K562 (cell line): Measurements from ENCODE around the gene CNOT11. TPM values are rescaled to one million over a fixed set of nuclear protein-coding genes. Genes with fewer than 3 reads are reported as not detected.

Experiments
- CEBPB ChIP-seq: fragments of 450-650 bp; IDR thresholded peaks from 2 replicates; pipeline ENCODE4 v1.6.1; 2016; ENCODE audit warnings: missing genetic modification characterization, missing compliant biosample characterization
- DACH1 ChIP-seq: fragments of 450-650 bp; IDR thresholded peaks from 2 replicates; pipeline ENCODE4 v1.6.1; 2018; ENCODE audit not compliant: partially characterized antibody
- DEAF1 ChIP-seq: fragments of 450-650 bp; formaldehyde crosslinking; IDR thresholded peaks from 2 replicates; pipeline ENCODE4 v1.4.0; 2020; ENCODE audit warnings: mild to moderate bottlenecking, moderate library complexity
- JUN ChIP-seq, 2 experiments: sonication (generic) in 1 of 2; formaldehyde crosslinking in 1 of 2; IDR thresholded peaks; 2 replicates each; pipeline versions ENCODE4 v1.6.1 to v1.8.0; 2012 to 2022; ENCODE audit warnings: borderline replicate concordance in 2 of 2, mild to moderate bottlenecking in 2 of 2, improper control_type of control experiment in 1 of 2, low read depth in 1 of 2, low read length in 1 of 2, missing genetic modification reagents in 1 of 2
- JUNB ChIP-seq: fragments of 450-650 bp; formaldehyde crosslinking; conservative IDR thresholded peaks from 2 replicates; pipeline ENCODE4 v1.4.0; 2020; ENCODE audit warnings: mild to moderate bottlenecking
- KAT7 ChIP-seq: sonication (generic); formaldehyde crosslinking; IDR thresholded peaks from 2 replicates; pipeline ENCODE4 v1.8.0; 2022; ENCODE audit warnings: missing genetic modification reagents, mild to moderate bottlenecking, borderline replicate concordance
- PPARD ChIP-seq: fragments of 250-450 bp; sonication (Bioruptor Pico); IDR thresholded peaks from 2 replicates; pipeline ENCODE4 v1.8.0; 2022; ENCODE audit warnings: inconsistent platforms, mild to moderate bottlenecking, moderate library complexity
- RBM17 ChIP-seq: fragments of 200-400 bp; formaldehyde crosslinking; IDR thresholded peaks from 2 replicates; pipeline ENCODE4 v1.6.1; 2017; ENCODE audit warnings: low read depth, mild to moderate bottlenecking, low read length, borderline replicate concordance
- RBM39 ChIP-seq: fragments of 200-400 bp; formaldehyde crosslinking; optimal IDR thresholded peaks from 2 replicates; pipeline ENCODE3; 2018; ENCODE audit warnings: low read depth, low read length
- STAT5B ChIP-seq: fragments of 250-450 bp; sonication (Bioruptor Pico); IDR thresholded peaks from 2 replicates; pipeline ENCODE4 v1.8.0; 2021; ENCODE audit warnings: mild to moderate bottlenecking, inconsistent platforms
- STAT6 ChIP-seq: sonication (generic); formaldehyde crosslinking; IDR thresholded peaks from 2 replicates; pipeline ENCODE4 v1.8.1; 2023; ENCODE audit warnings: mild to moderate bottlenecking, missing genetic modification reagents
- ZNF57 ChIP-seq: fragments of 450-650 bp; formaldehyde crosslinking; IDR thresholded peaks from 2 replicates; pipeline ENCODE4 v1.4.0; 2020; ENCODE audit warnings: mild to moderate bottlenecking, moderate library complexity
- ZNF764 ChIP-seq: fragments of 250-450 bp; sonication (Bioruptor Pico); IDR thresholded peaks from 2 replicates; pipeline ENCODE4 v1.4.0; 2020; ENCODE audit warnings: low read depth, mild to moderate bottlenecking, moderate library complexity
- polyA plus RNA-seq, 8 experiments: library from polyadenylated mRNA; depleted of rRNA in 4 of 8; stranded (reverse) in 5 of 8; unstranded in 3 of 8; fragments of >200 nt; fragmentation: Nextera tagmentation in 2 of 8; fragmentation: Illumina TruSeq in 1 of 8; extraction: Ambion mirVana in 2 of 8; extraction: Trizol in 1 of 8; gene quantifications; 2 replicates each; pipeline versions ENCODE4 v1.2.1 to v1.2.3, GENCODE V29; 2011 to 2014; ENCODE audit warnings: inconsistent platforms in 1 of 8, missing spikeins in 1 of 8
- total RNA-seq, 7 experiments: library from RNA; depleted of rRNA in 6 of 7; stranded (reverse); fragments of >200 nt in 6 of 7; fragmentation: Illumina TruSeq in 2 of 7; extraction: Trizol in 2 of 7; gene quantifications; 2 replicates each; pipeline versions ENCODE4 v1.2.1 to v1.2.3, GENCODE V29; 2011 to 2021; ENCODE audit warnings: low replicate concordance in 1 of 7

The CNOT11 gene
- total and polyA plus RNA-seq, 9 of the 15 experiments (the other 6 are each of a cell fraction or from before 2014, with no cell fraction given) = 12.7 to 163 (median 64.2) TPM

- TF ChIP-seq ZNF764 (CRISPR knock-in tag) (no peak), ZNF57 (no peak), RBM39 (no peak), DACH1 (peak; percentile 28), JUNB (CRISPR knock-in tag) (no peak), RBM17 (no peak), CEBPB (peak; percentile 100), STAT5B (CRISPR knock-in tag) (no peak), DEAF1 (CRISPR knock-in tag) (no peak), KAT7 (CRISPR knock-in tag) (no peak; the same call in 1 of the 2 replicates), JUN (IDR thresholded peaks at IDR 0.05; ENCODE audit: borderline replicate concordance, low read depth, low read length) (0 out of 2 replicates have a peak, but pooled peaks have one; percentile 9), JUN (CRISPR knock-in tag; IDR thresholded peaks at IDR 0.05; ENCODE audit: borderline replicate concordance) (peak; percentile 77; the same call in 1 of the 2 replicates), PPARD (CRISPR knock-in tag) (no peak), STAT6 (CRISPR knock-in tag) (no peak)
These were observed 55.9 kb downstream of the CNOT11 start, which contains the start of gene RNF149 (continued) for GRCh38 chr2:101308432-101309210.
